Kidney (tissue), 14 donors: ENCODE measurements around the gene FCAMR. TPM values are rescaled to one million over a fixed set of nuclear protein-coding genes. Genes with fewer than 3 reads are reported as not detected.

Source experiments
- DNase-seq, 5 donors: peaks; one replicate each; pipeline ENCODE4 v3.0.0-alpha.2; 2013 to 2020
- FAIRE-seq: peaks from 2 replicates; lab custom pipeline; 2012; peaks lifted over from hg19 to GRCh38; lab: Jason Lieb, UNC
- H3K27ac ChIP-seq, 2 donors: one replicate each; pipeline ENCODE4 v1.7.0; 2013; ENCODE audit warnings: low read depth in 2 of 2, low read length in 2 of 2, inconsistent platforms in 1 of 2
- H3K27me3 ChIP-seq: one replicate; pipeline ENCODE4 v1.7.1; 2013; ENCODE audit warnings: low read length, inconsistent platforms; ENCODE audit not compliant: control insufficient read depth, insufficient read depth
- H3K36me3 ChIP-seq, 3 donors: one replicate each; pipeline versions ENCODE4 v1.7.0 to v1.7.1; 2013; ENCODE audit warnings: low read length in 3 of 3, control low read depth in 1 of 3, inconsistent platforms in 1 of 3; ENCODE audit not compliant: insufficient read depth in 3 of 3, control insufficient read depth in 2 of 3
- H3K4me1 ChIP-seq, 3 donors: one replicate each; pipeline versions ENCODE4 v1.7.0 to v1.7.1; 2013; ENCODE audit warnings: low read length in 3 of 3, inconsistent platforms in 1 of 3, low read depth in 1 of 3; ENCODE audit not compliant: control insufficient read depth in 2 of 3, insufficient read depth in 2 of 3
- H3K4me3 ChIP-seq, 3 donors: one replicate each; pipeline versions ENCODE4 v1.7.0 to v1.8.1; 2013; ENCODE audit warnings: low read length in 3 of 3, control low read depth in 1 of 3, inconsistent platforms in 1 of 3
- H3K9ac ChIP-seq, 3 donors: one replicate each; pipeline versions ENCODE4 v1.7.0 to v1.7.1; 2013; ENCODE audit warnings: low read length in 3 of 3, control low read depth in 1 of 3, inconsistent platforms in 1 of 3
- H3K9me3 ChIP-seq, 3 donors: one replicate each; pipeline versions ENCODE4 v1.7.0 to v1.7.1; 2013; ENCODE audit warnings: low read length in 3 of 3, control low read depth in 1 of 3, inconsistent platforms in 1 of 3; ENCODE audit not compliant: control insufficient read depth in 2 of 3, insufficient read depth in 1 of 3
- CTCF ChIP-seq: IDR thresholded peaks from 3 replicates; pipeline ENCODE4 v1.5.1; 2012; ENCODE audit warnings: mild to moderate bottlenecking, moderate library complexity, borderline replicate concordance; ENCODE audit not compliant: insufficient read depth; ENCODE audit errors: extremely low read depth
- intact Hi-C: fragments of 100-400 bp; cut with DNase I; formaldehyde crosslinking; loops from one replicate; pipeline ENCODE4 v1.11.1; 2022
- polyA plus RNA-seq: library from polyadenylated mRNA; stranded (reverse); fragments of 350-450 nt; fragmentation: Illumina TruSeq; extraction: RNeasy Lipid Tissue Mini Kit (QIAGEN cat#74804); gene quantifications from one replicate; pipeline ENCODE4 v1.2.3, GENCODE V29; 2014; ENCODE audit warnings: low read depth, low replicate concordance; ENCODE audit not compliant: insufficient read depth
- total RNA-seq: library from RNA; stranded (reverse); fragmentation: NEBNext Ultra II Directional; extraction: Animal tissue kit (Norgen Biotek cat#: 25700); gene quantifications from one replicate; pipeline ENCODE4 v1.2.1, GENCODE V29; 2021
- donor health status: control.
- donor health status: control.
- donor health status: control.
- donor health status: control.
- donor health status: control.
- donor health status: DM: yes; HTN: yes; CAD: no.
- donor health status: Normal renal cell carcinoma (clear cell type).

FCAMR gene
- total and polyA plus RNA-seq, 2 donors from 2014 or later = 1.8 to 34.6 TPM

- no peak for DNase-seq
Observed at GRCh38 chr1:207014728-207015127, 44.5 kb upstream of the FCAMR start.

GRCh38 chr1:207013321-207014085 lies 43.2 kb upstream of the FCAMR start:
- intact Hi-C loops = no loop called here
- no peak overlapping the region for H3K27ac ChIP-seq
- no peaks in the 10 kb centered on the region for H3K27me3 ChIP-seq
- H3K36me3 ChIP-seq = no peaks in the 10 kb centered on the region
- no peak for DNase-seq
- no peak for FAIRE-seq
- no peak overlapping the region for H3K9ac ChIP-seq
- H3K4me1 ChIP-seq = peaks cover 0 to 9% (median 5%) of the 10 kb centered on the region in 3 donors
- H3K9me3 ChIP-seq = no peaks in the 10 kb centered on the region
- TF ChIP-seq CTCF = no peak
- H3K4me3 ChIP-seq = no peak overlapping the region

More at GRCh38 chr1:207014728-207015127, 44.5 kb upstream of the FCAMR start:
- H3K4me3 ChIP-seq = no peak overlapping the region
- FAIRE-seq = no peak
- no peak overlapping the region for H3K27ac ChIP-seq
- no peaks in the 10 kb centered on the region for H3K9me3 ChIP-seq
- no peaks in the 10 kb centered on the region for H3K36me3 ChIP-seq
- intact Hi-C loops = no loop called here
- no peak for TF ChIP-seq CTCF
- no peak overlapping the region for H3K9ac ChIP-seq
- H3K27me3 ChIP-seq = no peaks in the 10 kb centered on the region
- H3K4me1 ChIP-seq = peaks cover 0 to 4% (median 0%) of the 10 kb centered on the region in 3 donors

DNA sequence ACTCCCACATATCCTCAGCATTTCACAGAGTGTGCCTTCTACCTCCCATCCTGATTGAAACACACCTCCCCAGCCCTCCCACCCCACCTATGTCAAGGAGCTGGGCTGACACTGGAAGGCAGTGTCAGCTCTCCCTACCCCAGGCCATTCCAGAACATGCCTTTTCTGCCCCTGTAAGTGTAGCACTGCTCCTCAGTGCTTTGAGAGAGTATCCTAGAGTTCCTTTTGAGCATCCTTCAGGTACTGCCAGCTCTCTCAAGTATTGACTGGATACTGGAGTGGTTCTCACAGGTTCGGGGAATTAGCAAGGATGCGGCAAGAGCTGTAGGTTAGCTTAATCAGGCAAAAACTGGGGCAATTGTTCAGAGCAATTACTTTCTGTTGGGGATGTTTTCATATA lies 40.5 kb upstream of the FCAMR start:
- no peak overlapping the region for H3K27ac ChIP-seq
- no peaks in the 10 kb centered on the region for H3K36me3 ChIP-seq
- H3K9ac ChIP-seq = no peak overlapping the region
- H3K27me3 ChIP-seq = no peaks in the 10 kb centered on the region
- FAIRE-seq (no peak), DNase-seq (no peak)
- H3K9me3 ChIP-seq = no peaks in the 10 kb centered on the region
- TF ChIP-seq CTCF = no peak
- no peak overlapping the region for H3K4me3 ChIP-seq
- H3K4me1 ChIP-seq = peaks cover 0 to 20% (median 6%) of the 10 kb centered on the region in 3 donors
- intact Hi-C loops = no loop called here

DNA sequence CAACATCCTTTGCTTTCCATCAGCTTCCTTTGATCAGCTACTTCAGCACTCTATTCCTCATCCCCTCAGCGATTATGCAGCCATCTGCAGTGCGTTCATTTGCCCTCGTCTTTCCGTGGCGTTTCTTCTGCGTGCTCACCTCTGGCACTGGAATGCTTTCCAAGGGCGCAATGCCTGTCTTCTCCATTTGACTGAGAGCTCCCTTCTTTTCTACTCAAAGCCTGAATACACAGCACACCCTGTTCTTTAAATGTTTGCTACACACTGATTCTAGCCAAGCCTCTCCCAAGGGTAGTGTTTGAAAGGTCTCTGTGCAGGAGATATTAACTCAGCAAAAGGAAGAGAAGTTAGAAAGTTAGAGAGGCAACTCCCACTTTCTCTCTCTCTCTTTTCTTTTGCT lies 39.7 kb upstream of the FCAMR start:
- H3K27me3 ChIP-seq = no peaks in the 10 kb centered on the region
- H3K4me3 ChIP-seq = no peak overlapping the region
- peaks cover 0 to 23% (median 13%) of the 10 kb centered on the region in 3 donors for H3K4me1 ChIP-seq
- no peak overlapping the region for H3K27ac ChIP-seq
- intact Hi-C loops = no loop called here
- no peak for TF ChIP-seq CTCF
- FAIRE-seq = no peak
- H3K36me3 ChIP-seq = no peaks in the 10 kb centered on the region
- H3K9ac ChIP-seq = no peak overlapping the region
- no peaks in the 10 kb centered on the region for H3K9me3 ChIP-seq
- no peak for DNase-seq
